Upper lobe of right lung (tissue), 1 donor: ENCODE results near the gene ZNF320. TPM values are rescaled to one million over a fixed set of nuclear protein-coding genes. Genes with fewer than 3 reads are reported as not detected.
"Not testable (repeated sequence)": the region's sequence is repeated elsewhere in the genome, so short reads cannot be mapped to it uniquely, and the experiment has no call there.

Experiments
- ATAC-seq: fragments of 200-7000 bp; cut with Tn5 transposase; one replicate; pipeline ENCODE4 v1.9.1; 2020; ENCODE audit warnings: mild to moderate bottlenecking, moderate library complexity
- DNase-seq: peaks from one replicate; pipeline ENCODE4 v3.0.0-alpha.2; 2020
- H3K27ac ChIP-seq: fragments of 200-600 bp; one replicate; pipeline ENCODE4 v1.8.0; 2022
- H3K27me3 ChIP-seq: fragments of 200-600 bp; one replicate; pipeline ENCODE4 v1.8.0; 2022; ENCODE audit warnings: mild to moderate bottlenecking
- H3K36me3 ChIP-seq: fragments of 200-600 bp; one replicate; pipeline ENCODE4 v1.8.0; 2022
- H3K4me1 ChIP-seq: fragments of 200-600 bp; one replicate; pipeline ENCODE4 v1.8.0; 2022
- H3K4me3 ChIP-seq: fragments of 200-600 bp; one replicate; pipeline ENCODE4 v1.8.0; 2022; ENCODE audit warnings: mild to moderate bottlenecking
- H3K9me3 ChIP-seq: fragments of 200-600 bp; one replicate; pipeline ENCODE4 v1.8.0; 2022
- CTCF ChIP-seq: fragments of 200-600 bp; IDR thresholded peaks from one replicate; pipeline ENCODE4 v1.8.0; 2022; ENCODE audit warnings: antibody characterized with exemption
- intact Hi-C: fragments of 100-400 bp; cut with DNase I; formaldehyde crosslinking; loops from one replicate; pipeline ENCODE4 v1.11.0; 2022
- total RNA-seq: library from RNA; stranded (reverse); fragmentation: NEBNext Ultra II Directional; extraction: Animal tissue kit (Norgen Biotek cat#: 25700); gene quantifications from one replicate; pipeline ENCODE4 v1.2.1, GENCODE V29; 2021
- donor health status: DM: no; HTN: yes; CAD: no; lungs with severe emphysema.

Gene ZNF320
- total RNA-seq, 1 donor from 2014 or later: 19.0 TPM

DNA sequence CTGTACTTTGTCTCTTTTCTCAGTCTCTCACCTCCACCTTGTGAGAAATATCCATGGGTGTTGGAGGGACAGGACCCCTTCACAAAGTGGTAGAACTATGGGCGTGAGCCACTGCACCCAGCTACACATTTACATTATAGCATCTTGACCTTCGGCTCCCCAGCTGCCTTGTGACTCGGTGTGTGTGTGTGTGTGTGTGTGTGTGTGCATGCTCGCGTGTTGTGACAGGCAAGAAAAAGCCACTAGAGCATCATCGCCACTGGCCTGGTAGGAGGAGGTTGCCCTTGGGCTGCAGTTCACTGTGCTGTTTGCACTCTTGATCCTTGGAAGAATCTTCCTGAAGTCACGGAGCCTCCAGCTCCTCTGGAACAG, 39.5 kb upstream of the ZNF320 start:
- Histone ChIP-seq H3K27ac (peak overlapping the region; percentile 58), H3K27me3 (no peaks in the 10 kb centered on the region), H3K4me1 (peaks cover 4% of the 10 kb centered on the region), H3K9me3 (no peaks in the 10 kb centered on the region), H3K4me3 (no peak overlapping the region), H3K36me3 (no peaks in the 10 kb centered on the region)
- intact Hi-C loops: no loop called here
- TF ChIP-seq CTCF: no peak
- no peak for ATAC-seq
- DNase-seq: no peak

GRCh38 chr19:52936151-52936953, 38.9 kb upstream of the ZNF320 start:
- peak; percentile 69 for ATAC-seq
- intact Hi-C loops: no loop called here
- Histone ChIP-seq H3K9me3 (no peaks in the 10 kb centered on the region), H3K4me1 (peaks cover 4% of the 10 kb centered on the region), H3K4me3 (no peak overlapping the region), H3K36me3 (no peaks in the 10 kb centered on the region), H3K27ac (peak overlapping the region; percentile 58), H3K27me3 (no peaks in the 10 kb centered on the region)
- no peak for TF ChIP-seq CTCF
- no peak for DNase-seq

- DNase-seq (no peak), ATAC-seq (no peak)
- peaks cover 4% of the 10 kb centered on the region for H3K4me1 ChIP-seq
- no peak for TF ChIP-seq CTCF
- H3K4me3 ChIP-seq: no peak overlapping the region
- peak overlapping the region; percentile 58 for H3K27ac ChIP-seq
- intact Hi-C loops: no loop called here
- no peaks in the 10 kb centered on the region for H3K27me3 ChIP-seq
- H3K9me3 ChIP-seq: no peaks in the 10 kb centered on the region
- H3K36me3 ChIP-seq: no peaks in the 10 kb centered on the region
Observed at GRCh38 chr19:52935434-52935833, 38.0 kb upstream of the ZNF320 start.

DNA sequence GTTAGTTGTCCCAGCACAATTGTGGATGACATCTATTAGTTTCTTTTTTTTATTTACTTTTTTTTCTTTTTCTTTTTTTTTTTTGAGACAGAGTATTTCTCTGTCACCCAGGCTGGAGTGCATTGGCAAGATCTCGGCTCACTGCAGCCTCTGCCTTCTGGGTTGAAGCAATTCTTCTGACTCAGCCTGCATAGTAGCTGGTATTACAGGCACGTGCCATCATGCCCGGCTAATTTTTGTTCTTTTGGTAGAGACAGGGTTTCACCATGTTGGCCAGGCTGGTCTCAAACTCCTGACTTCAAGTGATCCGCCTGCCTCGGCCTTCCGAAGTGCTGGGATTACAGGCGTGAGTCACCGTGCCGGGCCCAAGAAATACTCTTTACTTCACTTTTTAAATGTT, 27.2 kb upstream of the ZNF320 start:
- intact Hi-C loops, DNase-seq, H3K4me3 ChIP-seq: not testable (repeated sequence)

DNA sequence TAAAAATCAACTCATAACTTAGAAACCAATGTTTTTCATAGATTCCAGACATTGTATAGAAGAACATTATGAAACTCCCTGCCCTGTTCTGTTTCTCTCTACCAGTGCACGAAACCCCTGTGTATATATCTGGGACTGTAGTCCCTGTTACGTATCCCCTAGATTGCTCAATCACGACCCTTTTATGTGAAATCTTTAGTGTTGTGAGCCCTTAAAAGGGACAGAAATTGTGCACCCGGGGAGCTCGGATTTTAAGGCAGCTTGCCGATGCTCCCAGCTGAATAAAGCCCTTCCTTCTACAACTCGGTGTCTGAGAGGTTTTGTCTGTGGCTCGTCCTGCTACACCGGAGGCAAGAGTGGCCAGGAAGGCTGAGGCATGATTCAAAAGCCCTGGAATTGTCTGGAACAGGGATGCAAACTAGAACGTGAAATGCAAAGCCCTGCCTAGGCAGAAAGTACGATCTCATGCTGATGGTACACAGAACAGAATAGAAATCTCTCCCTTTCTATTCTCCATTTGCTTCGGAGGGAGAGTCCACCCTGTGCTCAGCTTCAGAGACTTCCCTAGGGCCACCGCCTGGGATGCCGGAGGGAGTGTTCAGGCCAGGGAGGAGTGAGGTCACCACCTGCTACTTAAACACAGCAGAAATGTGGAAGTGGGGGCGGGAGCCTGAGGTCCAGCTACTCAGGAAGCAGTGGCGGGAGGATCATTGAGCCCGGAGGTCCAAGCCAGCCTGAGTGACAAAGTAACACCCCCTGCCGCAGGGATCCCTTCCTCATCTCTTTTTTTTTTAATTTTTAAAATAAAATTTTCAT, 26.6 kb upstream of the ZNF320 start:
- DNase-seq: peak; percentile 87
- peak; percentile 83 for ATAC-seq
- H3K4me3 ChIP-seq: peak overlapping the region; percentile 83
- H3K9me3 ChIP-seq: no peaks in the 10 kb centered on the region
- H3K4me1 ChIP-seq: peaks cover 7% of the 10 kb centered on the region
- H3K27ac ChIP-seq: peak overlapping the region; percentile 91
- peaks cover 13% of the 10 kb centered on the region for H3K36me3 ChIP-seq
- TF ChIP-seq CTCF: no peak
- H3K27me3 ChIP-seq: no peaks in the 10 kb centered on the region
- intact Hi-C loops: no loop called here

More for the DNA sequence above, 27.2 kb upstream of the ZNF320 start:
- H3K27me3 ChIP-seq, H3K9me3 ChIP-seq, ATAC-seq, H3K4me1 ChIP-seq: not testable (repeated sequence)
- H3K36me3 ChIP-seq: peaks cover 19% of the 10 kb centered on the region
- peak overlapping the region; percentile 91 for H3K27ac ChIP-seq
